ENCODE measurements around the gene PHKB. TPM values are rescaled to one million over a fixed set of nuclear protein-coding genes. Genes with fewer than 3 reads are reported as not detected.
A peak's percentile ranks its signal among the peaks of the same experiment; 100 is the strongest.

The PHKB gene
- total RNA-seq, 2 experiments from 2014 or later, result 37.5 to 39.3 TPM

GRCh38 chr16:47611042-47611441 lies 149.9 kb downstream of the PHKB start:
- no peak overlapping the region for H3K27ac Mint-ChIP-seq
- ATAC-seq (ENCODE audit: low read depth) (no peak), DNase-seq (no peak)
- H3K9me3 Mint-ChIP-seq, result no peaks in the 10 kb centered on the region
- no peak overlapping the region for H3K4me3 Mint-ChIP-seq
- H3K36me3 Mint-ChIP-seq, result peaks cover 39% of the 10 kb centered on the region
- H3K4me1 Mint-ChIP-seq, result peaks cover 2% of the 10 kb centered on the region
- H3K27me3 Mint-ChIP-seq, result no peaks in the 10 kb centered on the region
- POLR2A ChIA-PET, result no interaction called here

DNA sequence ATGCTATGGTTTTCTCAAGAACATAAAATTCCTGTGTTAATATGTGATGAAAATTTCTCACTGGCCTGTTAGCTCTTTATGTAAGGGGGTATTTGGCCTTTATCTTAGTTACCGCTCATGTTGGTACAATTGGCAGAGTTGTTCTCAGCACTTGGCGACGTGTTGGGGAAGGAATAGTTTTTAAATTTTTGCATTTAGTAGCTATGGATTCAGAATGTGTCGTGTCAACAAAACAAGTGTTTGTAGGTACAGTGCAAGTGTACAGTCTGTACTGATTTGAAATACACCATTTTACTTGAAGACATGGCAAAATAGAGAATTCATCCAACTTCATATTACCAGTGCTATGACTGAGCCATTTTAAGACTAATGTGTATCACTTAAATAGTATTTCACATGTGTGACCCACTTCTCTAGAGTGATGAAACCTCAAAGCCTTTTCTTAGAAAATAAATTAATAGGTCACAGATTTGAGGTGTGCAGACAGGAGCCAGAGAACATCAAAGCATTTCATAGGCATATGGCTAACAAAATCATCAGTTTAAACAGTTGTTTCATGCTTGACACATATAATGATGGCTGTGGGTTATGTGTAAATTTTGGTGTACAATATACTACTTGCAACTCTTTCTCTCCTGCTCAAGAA lies 150.8 kb downstream of the PHKB start:
- POLR2A ChIA-PET, result no interaction called here
- Mint-ChIP-seq H3K4me3 (no peak overlapping the region), H3K27ac (no peak overlapping the region), H3K27me3 (no peaks in the 10 kb centered on the region), H3K36me3 (peaks cover 39% of the 10 kb centered on the region), H3K4me1 (peaks cover 2% of the 10 kb centered on the region), H3K9me3 (no peaks in the 10 kb centered on the region)
- ATAC-seq (ENCODE audit: low read depth), result no peak
- DNase-seq, result no peak

GRCh38 chr16:47612711-47613110 lies 151.6 kb downstream of the PHKB start:
- no peak overlapping the region for H3K27ac Mint-ChIP-seq
- DNase-seq (no peak), ATAC-seq (ENCODE audit: low read depth) (no peak)
- H3K4me3 Mint-ChIP-seq, result no peak overlapping the region
- peaks cover 2% of the 10 kb centered on the region for H3K4me1 Mint-ChIP-seq
- peaks cover 36% of the 10 kb centered on the region for H3K36me3 Mint-ChIP-seq
- no peaks in the 10 kb centered on the region for H3K27me3 Mint-ChIP-seq
- H3K9me3 Mint-ChIP-seq, result no peaks in the 10 kb centered on the region
- POLR2A ChIA-PET, result no interaction called here

DNA sequence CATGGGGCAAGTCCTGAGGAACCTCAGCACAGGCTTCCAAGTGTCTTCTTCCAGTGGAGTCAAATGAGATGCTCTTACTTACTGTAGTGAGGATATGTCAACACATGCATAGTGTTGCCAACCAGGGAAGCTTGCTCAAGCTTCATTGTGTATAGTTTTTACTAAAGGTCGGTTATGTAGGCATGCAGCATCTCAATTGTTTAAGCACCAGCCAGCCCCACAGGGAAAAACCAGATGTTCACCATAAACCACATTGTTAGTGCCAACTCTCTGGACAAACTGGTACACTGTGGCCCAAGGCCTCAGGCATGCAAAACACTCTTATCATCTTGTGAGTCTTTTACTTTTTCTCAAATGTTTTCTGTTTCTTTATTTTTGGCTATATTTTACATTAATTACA lies 152.1 kb downstream of the PHKB start:
- no peaks in the 10 kb centered on the region for H3K27me3 Mint-ChIP-seq
- DNase-seq (no peak), ATAC-seq (ENCODE audit: low read depth) (no peak)
- POLR2A ChIA-PET, result no interaction called here
- no peaks in the 10 kb centered on the region for H3K9me3 Mint-ChIP-seq
- H3K4me1 Mint-ChIP-seq, result peaks cover 2% of the 10 kb centered on the region
- peaks cover 33% of the 10 kb centered on the region for H3K36me3 Mint-ChIP-seq
- H3K27ac Mint-ChIP-seq, result no peak overlapping the region
- H3K4me3 Mint-ChIP-seq, result no peak overlapping the region

- H3K27ac Mint-ChIP-seq, result no peak overlapping the region
- H3K27me3 Mint-ChIP-seq, result no peaks in the 10 kb centered on the region
- H3K36me3 Mint-ChIP-seq, result peaks cover 17% of the 10 kb centered on the region
- no peaks in the 10 kb centered on the region for H3K4me1 Mint-ChIP-seq
- ATAC-seq (ENCODE audit: low read depth) (no peak), DNase-seq (no peak)
- no peaks in the 10 kb centered on the region for H3K9me3 Mint-ChIP-seq
- H3K4me3 Mint-ChIP-seq, result no peak overlapping the region
- POLR2A ChIA-PET, result no interaction called here
These were observed 156.6 kb downstream of the PHKB start for GRCh38 chr16:47617732-47618131.

GRCh38 chr16:47622451-47623176 lies 161.5 kb downstream of the PHKB start:
- no peaks in the 10 kb centered on the region for H3K27me3 Mint-ChIP-seq
- POLR2A ChIA-PET, result interaction anchor here (0.6 kb wide), 1 partner anchor 907 kb away, joined by 4 read pairs; no protein-coding TSS in a partner anchor
- ATAC-seq (ENCODE audit: low read depth) (no peak), DNase-seq (no peak)
- no peak overlapping the region for H3K27ac Mint-ChIP-seq
- peaks cover 10% of the 10 kb centered on the region for H3K36me3 Mint-ChIP-seq
- peaks cover 2% of the 10 kb centered on the region for H3K9me3 Mint-ChIP-seq
- H3K4me1 Mint-ChIP-seq, result no peaks in the 10 kb centered on the region
- no peak overlapping the region for H3K4me3 Mint-ChIP-seq

GRCh38 chr16:47624563-47624962 lies 163.4 kb downstream of the PHKB start:
- Mint-ChIP-seq H3K4me3 (no peak overlapping the region), H3K27me3 (no peaks in the 10 kb centered on the region), H3K9me3 (peaks cover 2% of the 10 kb centered on the region), H3K36me3 (peaks cover 12% of the 10 kb centered on the region), H3K27ac (no peak overlapping the region), H3K4me1 (no peaks in the 10 kb centered on the region)
- ATAC-seq (ENCODE audit: low read depth), result no peak
- POLR2A ChIA-PET, result no interaction called here
- no peak for DNase-seq

GRCh38 chr16:47625115-47625567 lies 164.0 kb downstream of the PHKB start:
- Mint-ChIP-seq H3K27me3 (no peaks in the 10 kb centered on the region), H3K27ac (no peak overlapping the region), H3K4me1 (no peaks in the 10 kb centered on the region), H3K9me3 (peaks cover 2% of the 10 kb centered on the region), H3K4me3 (no peak overlapping the region), H3K36me3 (peaks cover 12% of the 10 kb centered on the region)
- no peak for ATAC-seq (ENCODE audit: low read depth)
- POLR2A ChIA-PET, result no interaction called here
- no peak for DNase-seq

DNA sequence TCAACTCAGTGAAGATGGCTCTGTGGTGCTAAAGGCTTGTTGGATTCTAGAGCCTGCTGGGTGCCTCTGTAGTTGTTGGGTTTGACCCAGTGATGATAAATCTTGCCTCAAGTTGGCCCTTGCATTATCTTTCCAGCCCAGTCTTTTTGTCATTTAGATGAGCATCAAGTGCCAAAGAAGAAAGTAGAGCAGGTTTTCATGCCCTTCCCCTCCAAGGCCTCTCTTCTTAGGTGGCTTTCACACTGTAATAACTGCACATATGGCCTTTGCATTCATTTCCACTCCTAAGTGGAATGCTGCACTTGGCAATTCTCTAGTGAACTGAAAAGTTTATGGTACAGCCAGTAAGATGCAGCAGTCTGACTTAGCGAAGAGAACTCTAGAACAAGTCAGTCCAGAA lies 165.1 kb downstream of the PHKB start:
- no peak for ATAC-seq (ENCODE audit: low read depth)
- H3K9me3 Mint-ChIP-seq, result peaks cover 4% of the 10 kb centered on the region
- POLR2A ChIA-PET, result no interaction called here
- H3K27ac Mint-ChIP-seq, result no peak overlapping the region
- H3K4me3 Mint-ChIP-seq, result no peak overlapping the region
- DNase-seq, result no peak
- H3K36me3 Mint-ChIP-seq, result peaks cover 17% of the 10 kb centered on the region
- H3K4me1 Mint-ChIP-seq, result no peaks in the 10 kb centered on the region
- no peaks in the 10 kb centered on the region for H3K27me3 Mint-ChIP-seq

DNA sequence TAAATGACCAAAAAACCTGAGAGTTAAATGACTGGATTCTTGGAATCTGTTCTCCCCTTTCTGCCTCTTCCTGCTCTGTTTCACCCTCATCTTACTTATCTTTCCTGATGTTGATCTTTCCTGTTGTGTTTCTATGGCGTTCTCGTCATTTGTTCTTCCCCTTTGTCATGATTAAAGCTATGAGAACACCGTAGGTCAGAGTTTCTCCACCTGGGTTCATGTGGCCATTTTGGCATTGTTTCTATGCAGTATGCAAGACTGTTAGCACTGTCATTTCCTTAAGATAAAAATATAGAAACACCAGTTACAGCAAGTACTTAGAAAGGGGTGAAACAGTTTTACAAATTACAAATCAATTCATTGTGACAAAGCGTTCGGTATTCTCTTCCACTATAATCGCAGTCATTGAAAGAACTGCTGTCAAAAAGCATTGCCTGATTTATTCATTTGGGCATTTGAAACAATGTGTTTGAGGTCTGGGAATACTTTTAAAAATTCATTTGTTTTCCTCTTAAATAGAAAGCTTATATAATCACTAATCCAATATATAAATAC lies 166.0 kb downstream of the PHKB start:
- ATAC-seq (ENCODE audit: low read depth) (no peak), DNase-seq (no peak)
- Mint-ChIP-seq H3K27ac (no peak overlapping the region), H3K36me3 (peaks cover 20% of the 10 kb centered on the region), H3K27me3 (no peaks in the 10 kb centered on the region), H3K9me3 (peaks cover 6% of the 10 kb centered on the region), H3K4me3 (no peak overlapping the region), H3K4me1 (no peaks in the 10 kb centered on the region)
- POLR2A ChIA-PET, result no interaction called here

- Mint-ChIP-seq H3K9me3 (peaks cover 6% of the 10 kb centered on the region), H3K27me3 (no peaks in the 10 kb centered on the region), H3K4me3 (no peak overlapping the region), H3K27ac (no peak overlapping the region), H3K4me1 (no peaks in the 10 kb centered on the region), H3K36me3 (peaks cover 18% of the 10 kb centered on the region)
- DNase-seq (no peak), ATAC-seq (ENCODE audit: low read depth) (no peak)
- POLR2A ChIA-PET, result no interaction called here
These were observed 166.6 kb downstream of the PHKB start for GRCh38 chr16:47627721-47628120.

DNA sequence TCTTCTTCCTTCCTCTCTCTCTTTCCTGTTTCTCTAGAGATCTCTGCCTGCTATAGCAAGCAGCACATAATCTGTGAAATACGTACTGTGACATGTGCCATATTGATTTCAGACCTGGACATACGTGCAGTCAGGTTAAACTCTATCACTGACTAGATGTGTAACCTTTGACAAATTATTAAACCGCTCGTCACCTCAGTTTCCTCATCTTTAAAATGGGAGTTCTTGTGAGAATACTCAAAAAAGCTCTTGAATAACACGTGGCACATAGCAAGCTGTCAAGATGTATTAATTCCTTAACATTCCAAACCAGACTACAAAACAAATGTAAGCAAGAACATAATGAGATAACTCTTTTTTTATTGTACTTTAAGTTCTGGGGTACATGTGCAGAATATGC lies 170.0 kb downstream of the PHKB start:
- H3K36me3 Mint-ChIP-seq, result peaks cover 24% of the 10 kb centered on the region
- peaks cover 2% of the 10 kb centered on the region for H3K4me1 Mint-ChIP-seq
- peaks cover 6% of the 10 kb centered on the region for H3K9me3 Mint-ChIP-seq
- no peak for DNase-seq
- POLR2A ChIA-PET, result no interaction called here
- H3K4me3 Mint-ChIP-seq, result no peak overlapping the region
- no peak for ATAC-seq (ENCODE audit: low read depth)
- no peaks in the 10 kb centered on the region for H3K27me3 Mint-ChIP-seq
- no peak overlapping the region for H3K27ac Mint-ChIP-seq

DNA sequence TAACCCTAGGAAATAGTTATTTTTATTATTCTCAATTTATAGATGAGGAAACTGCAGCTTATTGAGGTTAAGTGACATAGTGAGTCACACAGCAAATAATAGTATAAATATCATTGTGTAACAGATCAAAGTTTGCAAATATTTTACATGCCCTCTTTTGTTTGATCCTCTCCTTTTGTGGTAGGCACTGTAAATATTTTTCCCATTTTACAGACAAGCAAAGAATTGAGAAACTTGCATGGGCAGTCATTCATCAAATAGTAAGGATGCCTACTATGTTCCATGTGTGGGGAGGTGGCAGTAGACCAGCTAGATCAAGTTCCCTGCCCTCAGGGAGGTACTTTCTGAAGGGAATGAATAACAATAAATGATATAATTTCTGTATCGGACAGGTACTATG lies 173.0 kb downstream of the PHKB start:
- no peak overlapping the region for H3K4me3 Mint-ChIP-seq
- peaks cover 6% of the 10 kb centered on the region for H3K9me3 Mint-ChIP-seq
- no peak for ATAC-seq (ENCODE audit: low read depth)
- H3K36me3 Mint-ChIP-seq, result peaks cover 25% of the 10 kb centered on the region
- no peak for DNase-seq
- POLR2A ChIA-PET, result no interaction called here
- H3K27me3 Mint-ChIP-seq, result no peaks in the 10 kb centered on the region
- H3K27ac Mint-ChIP-seq, result no peak overlapping the region
- peaks cover 2% of the 10 kb centered on the region for H3K4me1 Mint-ChIP-seq

- POLR2A ChIA-PET, result no interaction called here
- Mint-ChIP-seq H3K27me3 (no peaks in the 10 kb centered on the region), H3K9me3 (peaks cover 6% of the 10 kb centered on the region), H3K4me3 (no peak overlapping the region), H3K4me1 (peaks cover 2% of the 10 kb centered on the region), H3K36me3 (peaks cover 25% of the 10 kb centered on the region), H3K27ac (peak overlapping the region; percentile 14)
- no peak for DNase-seq
- ATAC-seq (ENCODE audit: low read depth), result no peak
These were observed 173.6 kb downstream of the PHKB start for GRCh38 chr16:47634727-47635126.

Data from activated naive CD8-positive, alpha-beta T cell treated with anti-CD3 and anti-CD28 coated beads, Interleukin-2, amount 10 ng/mL, durations not matched to agents 7 days and 5 days (primary cell).